ENCODE data around the gene TM2D3. TPM values are rescaled to one million over a fixed set of nuclear protein-coding genes. Genes with fewer than 3 reads are reported as not detected.

TM2D3 gene
- total and polyA plus RNA-seq, 2 of the 8 experiments (the other 6 are each of a cell fraction or from before 2014, with no cell fraction given) = 26.4 to 28.0 TPM

DNA sequence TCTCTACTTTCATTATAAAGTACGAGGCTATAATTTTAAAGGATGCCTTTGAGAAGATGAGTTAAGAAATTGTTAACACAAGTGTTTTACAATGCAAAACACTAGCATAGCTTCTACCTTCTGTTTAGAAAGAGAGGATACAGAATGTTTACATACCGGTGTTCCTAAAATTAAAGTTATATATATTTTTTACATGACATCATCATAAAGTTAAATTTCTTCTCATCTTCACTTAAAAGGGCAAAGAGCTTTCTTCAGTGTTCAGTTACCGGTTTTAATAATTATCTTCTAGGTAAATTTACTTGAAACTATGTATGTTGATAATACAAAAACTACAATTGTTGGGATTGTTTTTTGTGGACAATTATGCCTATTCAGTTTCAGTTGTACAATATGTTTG is 32.7 kb upstream of the TM2D3 start:
- Histone ChIP-seq H2BK20ac (ENCODE audit: low read length) (no peak overlapping the region), H3K4ac (replicated peaks; ENCODE audit: insufficient read length, low read depth, low read length) (no peak overlapping the region), H3K9ac (replicated peaks in 1 of 4; ENCODE audit: extremely low read depth in 1 of 4, low read depth in 3 of 4, low read length in 3 of 4) (no peak overlapping the region), H2BK15ac (ENCODE audit: low read length) (no peak overlapping the region), H2AFZ (ENCODE audit: low read length) (no peak overlapping the region), H3K4me2 (ENCODE audit: insufficient read depth in 1 of 2, low read depth in 2 of 2, low read length in 2 of 2) (no peak overlapping the region), H2BK5ac (ENCODE audit: low read depth, low read length) (no peak overlapping the region), H3K79me2 (ENCODE audit: control insufficient read depth in 1 of 2, insufficient read depth in 2 of 2, low read length in 2 of 2) (no peaks in the 10 kb centered on the region), H3K9me3 (ENCODE audit: insufficient read depth in 2 of 2, low read depth in 1 of 2, low read length in 1 of 2) (no peaks in the 10 kb centered on the region), H2AK5ac (ENCODE audit: low read depth, low read length) (no peak overlapping the region), H4K5ac (ENCODE audit: insufficient read length, low read depth, low read length) (no peak overlapping the region), H2BK12ac (ENCODE audit: low read depth, low read length) (no peak overlapping the region), H3K27me3 (replicated peaks in 1 of 4; ENCODE audit: control insufficient read depth in 3 of 4, extremely low read depth in 1 of 4, insufficient read depth in 3 of 4, low read length in 3 of 4) (no peaks in the 10 kb centered on the region), H3K18ac (ENCODE audit: extremely low read depth, low read length) (no peak overlapping the region), H3K79me1 (ENCODE audit: low read depth, low read length) (no peaks in the 10 kb centered on the region), H3K27ac (ENCODE audit: low read depth, low read length) (no peak overlapping the region), H3K14ac (ENCODE audit: insufficient read length) (no peak overlapping the region), H4K91ac (replicated peaks; ENCODE audit: insufficient read length, low read length) (no peak overlapping the region), H3K36me3 (ENCODE audit: control insufficient read depth in 2 of 4, insufficient read depth in 4 of 4, low read length in 3 of 4) (no peaks in the 10 kb centered on the region; a peak in 3 of 8 replicates), H3K4me1 (replicated peaks in 1 of 4; ENCODE audit: control insufficient read depth in 3 of 4, insufficient read depth in 4 of 4, low read length in 3 of 4) (no peaks in the 10 kb centered on the region), H4K8ac (ENCODE audit: extremely low read depth, insufficient read depth, low read length) (no peak overlapping the region), H3K23ac (ENCODE audit: insufficient read length) (no peak overlapping the region), H3K4me3 (ENCODE audit: extremely low read depth in 1 of 4, insufficient read depth in 2 of 4, low read depth in 3 of 4, low read length in 4 of 4) (no peak overlapping the region), H3K23me2 (ENCODE audit: low read depth, low read length) (no peaks in the 10 kb centered on the region), H2BK120ac (replicated peaks; ENCODE audit: low read depth, low read length) (no peak overlapping the region), H4K20me1 (replicated peaks in 1 of 2; ENCODE audit: control insufficient read depth in 1 of 2, insufficient read depth in 2 of 2, low read length in 2 of 2) (no peaks in the 10 kb centered on the region), H3K56ac (replicated peaks; ENCODE audit: insufficient read length, low read depth, low read length) (no peak overlapping the region)
- no peak for TF ChIP-seq CHD1 (IDR thresholded peaks at IDR 0.05; ENCODE audit: low read depth, low read length)
- TF ChIP-seq NANOG (IDR thresholded peaks at IDR 0.05; ENCODE audit: insufficient read depth, low read depth, low read length, poor library complexity, severe bottlenecking) = no peak
- TF ChIP-seq, protein P1, sequence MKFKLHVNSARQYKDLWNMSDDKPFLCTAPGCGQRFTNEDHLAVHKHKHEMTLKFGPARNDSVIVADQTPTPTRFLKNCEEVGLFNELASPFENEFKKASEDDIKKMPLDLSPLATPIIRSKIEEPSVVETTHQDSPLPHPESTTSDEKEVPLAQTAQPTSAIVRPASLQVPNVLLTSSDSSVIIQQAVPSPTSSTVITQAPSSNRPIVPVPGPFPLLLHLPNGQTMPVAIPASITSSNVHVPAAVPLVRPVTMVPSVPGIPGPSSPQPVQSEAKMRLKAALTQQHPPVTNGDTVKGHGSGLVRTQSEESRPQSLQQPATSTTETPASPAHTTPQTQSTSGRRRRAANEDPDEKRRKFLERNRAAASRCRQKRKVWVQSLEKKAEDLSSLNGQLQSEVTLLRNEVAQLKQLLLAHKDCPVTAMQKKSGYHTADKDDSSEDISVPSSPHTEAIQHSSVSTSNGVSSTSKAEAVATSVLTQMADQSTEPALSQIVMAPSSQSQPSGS (IDR thresholded peaks at IDR 0.05; ENCODE audit: low read length) = no peak
- TF ChIP-seq TCF12 (IDR thresholded peaks at IDR 0.05; ENCODE audit: low read depth, low read length) = no peak
- no peak for TF ChIP-seq POLR2AphosphoS5 (IDR thresholded peaks at IDR 0.05; ENCODE audit: low read depth, low read length)
- no peak for TF ChIP-seq JUN (IDR thresholded peaks at IDR 0.05; ENCODE audit: low read depth, low read length)
- TF ChIP-seq ASH2L (IDR thresholded peaks at IDR 0.05; ENCODE audit: low read length) = no peak
- TF ChIP-seq SRF (IDR thresholded peaks at IDR 0.05; ENCODE audit: low read depth, low read length) = no peak
- 96% methylated on average over 3 of the region's 3 CpGs; no CpG with 5 or more reads in 1 of the 2 experiments for WGBS, 2 experiments (ENCODE audit: extremely low coverage in 1 of 2, insufficient coverage in 1 of 2, insufficient read length in 1 of 2, insufficient replicate concordance in 2 of 2, low coverage in 1 of 2, low lambda C conversion rate in 2 of 2, missing lambda C conversion rate in 1 of 2)
- ChIA-PET POLR2A (ENCODE audit: partially characterized antibody) (no interaction called here), CTCF (ENCODE audit: partially characterized antibody) (no interaction called here)
- no peak for DNase-seq (ENCODE audit: low read depth in 1 of 2, low spot score in 2 of 2)
- FAIRE-seq = no peak
